SHP77 (cell line): ENCODE measurements around the gene RABGEF1.
"Not testable (repeated sequence)": the region's sequence is repeated elsewhere in the genome, so short reads cannot be mapped to it uniquely, and the experiment has no call there.

Source experiments
- DNase-seq, 2 experiments: peaks; one replicate each; lab custom pipeline; 2025; lab: John Stamatoyannopoulos, UW

Gene RABGEF1

GRCh38 chr7:66735850-66736249 lies 4.7 kb upstream of the RABGEF1 start:
- DNase-seq, result no peak

- DNase-seq, result no peak
Observed at GRCh38 chr7:66736892-66737291, 3.6 kb upstream of the RABGEF1 start.

GRCh38 chr7:66737667-66738066 lies 2.9 kb upstream of the RABGEF1 start:
- no peak for DNase-seq

GRCh38 chr7:66739477-66739876 lies 1.1 kb upstream of the RABGEF1 start:
- DNase-seq, result no peak

GRCh38 chr7:66739953-66740301 lies 606 bp upstream of the RABGEF1 start:
- DNase-seq, result no peak

GRCh38 chr7:66740980-66741709 lies 612 bp downstream of the RABGEF1 start:
- peak; percentile 40 to 41 for DNase-seq

- DNase-seq, result peak in 1 of 2 experiments; percentile 46
Observed at GRCh38 chr7:66741710-66742049, 1.1 kb downstream of the RABGEF1 start.

GRCh38 chr7:66742298-66742697 lies 1.8 kb downstream of the RABGEF1 start:
- not testable (repeated sequence) for DNase-seq

GRCh38 chr7:66743920-66744319 lies 3.4 kb downstream of the RABGEF1 start:
- no peak for DNase-seq

GRCh38 chr7:66747385-66747784 lies 6.9 kb downstream of the RABGEF1 start:
- DNase-seq, result no peak

GRCh38 chr7:66747881-66748511 lies 7.5 kb downstream of the RABGEF1 start:
- no peak for DNase-seq

GRCh38 chr7:66748791-66749190 lies 8.3 kb downstream of the RABGEF1 start:
- DNase-seq, result no peak

GRCh38 chr7:66751945-66752344 lies 11.4 kb downstream of the RABGEF1 start:
- DNase-seq, result no peak

GRCh38 chr7:66754541-66754940 lies 14.0 kb downstream of the RABGEF1 start:
- DNase-seq, result no peak

- not testable (repeated sequence) for DNase-seq
Observed at GRCh38 chr7:66755059-66755458, 14.5 kb downstream of the RABGEF1 start.

GRCh38 chr7:66756227-66756626 lies 15.7 kb downstream of the RABGEF1 start:
- DNase-seq, result not testable (repeated sequence)

- no peak for DNase-seq
Observed at GRCh38 chr7:66756889-66757288, 16.4 kb downstream of the RABGEF1 start.

- DNase-seq, result no peak
Observed at GRCh38 chr7:66757939-66758338, 17.4 kb downstream of the RABGEF1 start.

- no peak for DNase-seq
Observed at GRCh38 chr7:66758950-66759628, 18.6 kb downstream of the RABGEF1 start.

- DNase-seq, result not testable (repeated sequence)
Observed at GRCh38 chr7:66763183-66763582, 22.6 kb downstream of the RABGEF1 start.

- DNase-seq, result not testable (repeated sequence)
Observed at GRCh38 chr7:66763633-66764355, 23.3 kb downstream of the RABGEF1 start.

- DNase-seq, result not testable (repeated sequence)
Observed at GRCh38 chr7:66764905-66765304, 24.4 kb downstream of the RABGEF1 start.
